Panc1 (cell line): Measurements from ENCODE around the gene CEP85L. TPM values are rescaled to one million over a fixed set of nuclear protein-coding genes. Genes with fewer than 3 reads are reported as not detected.

ENCODE experiments used
- ATAC-seq: fragments of 200-7000 bp; cut with Tn5 transposase; 2 replicates; pipeline ENCODE4 v1.9.1; 2020; ENCODE audit warnings: mild to moderate bottlenecking, moderate library complexity
- BruUV-seq: library from RNA; stranded (reverse); fragments of 400-500 nt; replicated peaks from 2 replicates; lab custom pipeline; 2021; lab: Mats Ljungman, UMichigan
- CTCF ChIA-PET: fragments of 300-600 bp; sonication (Branson Sonifier 250); formaldehyde crosslinking; loops from one replicate; lab custom pipeline; 2022; ENCODE audit warnings: antibody characterized with exemption; lab: Charles Lee
- POLR2A ChIA-PET: fragments of 300-600 bp; sonication (Branson Sonifier 250); formaldehyde crosslinking; loops from one replicate; lab custom pipeline; 2022; ENCODE audit warnings: antibody characterized with exemption; lab: Charles Lee
- DNase-seq: peaks from one replicate; pipeline ENCODE4 v3.0.0-alpha.2; 2010; ENCODE audit warnings: low read depth, low spot score
- H3K27ac ChIP-seq: 2 replicates; pipeline ENCODE4 v1.5.1; 2011; ENCODE audit warnings: mild to moderate bottlenecking, low read length, inconsistent platforms
- H3K27me3 ChIP-seq: fragments of 200-500 bp; sonication (Bioruptor generic); 2 replicates; pipeline ENCODE4 v1.6.0; 2014; ENCODE audit warnings: low read length, inconsistent platforms; ENCODE audit not compliant: control insufficient read depth, insufficient read depth
- H3K36me3 ChIP-seq: fragments of 200-500 bp; sonication (Bioruptor generic); 2 replicates; pipeline ENCODE4 v1.5.1; 2014; ENCODE audit warnings: inconsistent platforms, mild to moderate bottlenecking, low read length, moderate library complexity; ENCODE audit not compliant: control insufficient read depth, insufficient read depth
- H3K4me1 ChIP-seq: 2 replicates; pipeline ENCODE4 v1.5.1; 2011; ENCODE audit warnings: inconsistent platforms, mild to moderate bottlenecking, low read length, moderate library complexity; ENCODE audit not compliant: control insufficient read depth, insufficient read depth
- H3K4me3 ChIP-seq, 2 experiments: 2 replicates each; pipeline ENCODE4 v1.5.1; 2011 to 2012; ENCODE audit warnings: low read depth in 2 of 2, low read length in 2 of 2, mild to moderate bottlenecking in 2 of 2, inconsistent platforms in 1 of 2, moderate library complexity in 1 of 2
- H3K9me3 ChIP-seq: fragments of 200-500 bp; sonication (Bioruptor generic); 2 replicates; pipeline ENCODE4 v1.5.1; 2014; ENCODE audit warnings: low read depth, mild to moderate bottlenecking, inconsistent platforms, low read length, moderate library complexity; ENCODE audit not compliant: control insufficient read depth, insufficient read depth
- CTCF ChIP-seq: fragments of 450-650 bp; IDR thresholded peaks from 2 replicates; pipeline ENCODE4 v1.5.1; 2017; ENCODE audit warnings: mild to moderate bottlenecking
- POLR2AphosphoS5 ChIP-seq: IDR thresholded peaks from 2 replicates; pipeline ENCODE4 v1.6.1; 2012; ENCODE audit warnings: mild to moderate bottlenecking, low read depth, low read length, moderate library complexity
- REST ChIP-seq, 2 experiments: IDR thresholded peaks; 2 replicates each; pipeline ENCODE4 v1.6.1; 2011 to 2012; ENCODE audit warnings: low read depth in 2 of 2, control low read depth in 1 of 2, low read length in 1 of 2, mild to moderate bottlenecking in 1 of 2, moderate library complexity in 1 of 2; ENCODE audit not compliant: insufficient read depth in 1 of 2
- SIN3A ChIP-seq: IDR thresholded peaks from 2 replicates; pipeline ENCODE4 v1.6.1; 2012; ENCODE audit warnings: low read depth, mild to moderate bottlenecking, low read length, moderate library complexity, borderline replicate concordance; ENCODE audit not compliant: insufficient read depth
- TCF7L2 ChIP-seq: IDR thresholded peaks from 2 replicates; pipeline ENCODE4 v1.6.1; 2011; ENCODE audit warnings: mild to moderate bottlenecking, low read depth, low read length, inconsistent platforms
- in situ Hi-C: cut with HindIII; loops from 2 replicates; pipeline ENCODE4 v1.10.0; 2016; ENCODE audit warnings: low sequenced_read_pairs, low pct_unique_long_range_greater_than_20kb
- intact Hi-C: fragments of 100-400 bp; cut with micrococcal nuclease; formaldehyde crosslinking; loops from one replicate; pipeline ENCODE4 v1.10.0; 2022; ENCODE audit not compliant: unreplicated experiment
- total RNA-seq: library from RNA; stranded (reverse); gene quantifications from one replicate; pipeline ENCODE4 v1.2.1, GENCODE V29; 2021; ENCODE audit not compliant: unreplicated experiment

CEP85L gene
- total RNA-seq, 1 experiment from 2014 or later, result 6.7 TPM

- no peak overlapping the region for H3K4me3 ChIP-seq
- ChIA-PET CTCF (no interaction called here), POLR2A (no interaction called here)
- no peaks in the 10 kb centered on the region for H3K27me3 ChIP-seq
- no TSS peak for BruUV-seq
- no peak overlapping the region for H3K27ac ChIP-seq
- peaks cover 12% of the 10 kb centered on the region for H3K4me1 ChIP-seq
- no peak for TF ChIP-seq TCF7L2
- ATAC-seq (no peak), DNase-seq (no peak)
- in situ Hi-C loops, result no loop called here
- no peaks in the 10 kb centered on the region for H3K36me3 ChIP-seq
- H3K9me3 ChIP-seq, result no peaks in the 10 kb centered on the region
- intact Hi-C loops, result no loop called here
Measured at GRCh38 chr6:118645395-118645794, 6.0 kb downstream of the CEP85L start.

- TF ChIP-seq POLR2AphosphoS5 (no peak), TCF7L2 (no peak), SIN3A (no peak), CTCF (no peak)
- intact Hi-C loops (no loop called here), in situ Hi-C loops (no loop called here)
- CTCF ChIA-PET, result no interaction called here
- Histone ChIP-seq H3K27ac (no peak overlapping the region), H3K4me3 (no peak overlapping the region), H3K36me3 (no peaks in the 10 kb centered on the region), H3K9me3 (no peaks in the 10 kb centered on the region), H3K4me1 (peaks cover 1% of the 10 kb centered on the region; the same call in 1 of the 2 replicates), H3K27me3 (no peaks in the 10 kb centered on the region)
- POLR2A ChIA-PET, result no interaction called here
- BruUV-seq, result no TSS peak
- ATAC-seq (peak; percentile 38; the same call in 1 of the 2 replicates), DNase-seq (no peak)
Measured at GRCh38 chr6:118644007-118644406, 7.4 kb downstream of the CEP85L start.

- intact Hi-C loops, result no loop called here
- POLR2A ChIA-PET, result no interaction called here
- no peak for ATAC-seq
- Histone ChIP-seq H3K36me3 (no peaks in the 10 kb centered on the region), H3K4me1 (no peaks in the 10 kb centered on the region), H3K27me3 (no peaks in the 10 kb centered on the region), H3K27ac (no peak overlapping the region), H3K4me3 (no peak overlapping the region), H3K9me3 (no peaks in the 10 kb centered on the region)
- CTCF ChIA-PET, result no interaction called here
- no TSS peak for BruUV-seq
- no peak for TF ChIP-seq SIN3A
- TF ChIP-seq REST (IDR thresholded peaks at IDR 0.05; ENCODE audit: insufficient read depth in 1 of 2, low read depth in 2 of 2, low read length in 1 of 2), result no peak
- in situ Hi-C loops, result no loop called here
- DNase-seq, result no peak
Measured at GRCh38 chr6:118641042-118641441, 10.3 kb downstream of the CEP85L start.
